C4-2B (cell line): ENCODE results near the gene SIL1.

ENCODE experiments used
- CTCF ChIP-seq: fragments of 450-650 bp; conservative IDR thresholded peaks from 2 replicates; pipeline ENCODE4 v1.5.1; 2017; ENCODE audit warnings: mild to moderate bottlenecking
- ZFX ChIP-seq: fragments of 450-650 bp; IDR thresholded peaks from 2 replicates; pipeline ENCODE4 v1.6.1; 2017

- no peak for TF ChIP-seq CTCF
- no peak for TF ChIP-seq ZFX
Observed at GRCh38 chr5:139212906-139213305, 14.7 kb upstream of the SIL1 start.
